HG03196 (cell line): ENCODE measurements around the gene NAALADL2.

Experiments
- ATAC-seq: cut with Tn5 transposase; IDR thresholded peaks from one replicate; pipeline ENCODE4 v1.9.1; 2021; ENCODE audit not compliant: unreplicated experiment

Gene NAALADL2

GRCh38 chr3:175295248-175296130, 436.4 kb downstream of the NAALADL2 start:
- ATAC-seq, result no peak

- no peak for ATAC-seq
Measured at GRCh38 chr3:175297216-175297615, 438.1 kb downstream of the NAALADL2 start.

GRCh38 chr3:175301741-175302140, 442.6 kb downstream of the NAALADL2 start:
- ATAC-seq, result no peak

- ATAC-seq, result no peak
Measured at GRCh38 chr3:175304404-175304803, 445.3 kb downstream of the NAALADL2 start.

GRCh38 chr3:175307642-175308041, 448.5 kb downstream of the NAALADL2 start:
- peak; percentile 86 for ATAC-seq

- no peak for ATAC-seq
Measured at GRCh38 chr3:175308097-175308496, 449.0 kb downstream of the NAALADL2 start.

- ATAC-seq, result no peak
Measured at GRCh38 chr3:175310046-175310445, 450.9 kb downstream of the NAALADL2 start.

GRCh38 chr3:175311404-175311803, 452.3 kb downstream of the NAALADL2 start:
- ATAC-seq, result no peak

- no peak for ATAC-seq
Measured at GRCh38 chr3:175311946-175312345, 452.8 kb downstream of the NAALADL2 start.

- no peak for ATAC-seq
Measured at GRCh38 chr3:175312791-175313190, 453.7 kb downstream of the NAALADL2 start.

GRCh38 chr3:175316799-175317198, 457.7 kb downstream of the NAALADL2 start:
- no peak for ATAC-seq

GRCh38 chr3:175325440-175325839, 466.3 kb downstream of the NAALADL2 start:
- no peak for ATAC-seq

GRCh38 chr3:175326041-175326440, 466.9 kb downstream of the NAALADL2 start:
- no peak for ATAC-seq

- no peak for ATAC-seq
Measured at GRCh38 chr3:175329373-175329772, 470.2 kb downstream of the NAALADL2 start.

GRCh38 chr3:175335229-175335628, 476.1 kb downstream of the NAALADL2 start:
- no peak for ATAC-seq

- ATAC-seq, result no peak
Measured at GRCh38 chr3:175336406-175337133, 477.4 kb downstream of the NAALADL2 start.

GRCh38 chr3:175337631-175338030, 478.5 kb downstream of the NAALADL2 start:
- no peak for ATAC-seq

- no peak for ATAC-seq
Measured at GRCh38 chr3:175338775-175339535, 479.8 kb downstream of the NAALADL2 start.

- ATAC-seq, result no peak
Measured at GRCh38 chr3:175340338-175341015, 481.3 kb downstream of the NAALADL2 start.

GRCh38 chr3:175342196-175342595, 483.1 kb downstream of the NAALADL2 start:
- no peak for ATAC-seq

GRCh38 chr3:175343946-175344345, 484.8 kb downstream of the NAALADL2 start:
- ATAC-seq, result no peak
